HepG2 (cell line): ENCODE results near the gene PKIG.

Experiments
- CBX5 ChIP-seq: sonication (generic); formaldehyde crosslinking; IDR thresholded peaks from 2 replicates; pipeline ENCODE4 v1.4.0; 2020; ENCODE audit warnings: missing genetic modification reagents, borderline replicate concordance
- EZH2 ChIP-seq: conservative IDR thresholded peaks from 2 replicates; pipeline ENCODE4 v1.6.1; 2012; ENCODE audit warnings: mild to moderate bottlenecking, low read depth, low read length, moderate library complexity
- MED1 ChIP-seq: sonication (generic); formaldehyde crosslinking; IDR thresholded peaks from 2 replicates; pipeline ENCODE4 v1.4.0; 2020; ENCODE audit warnings: missing genetic modification reagents
- RFX1 ChIP-seq: fragments of 450-650 bp; IDR thresholded peaks from 2 replicates; pipeline ENCODE4 v1.6.1; 2017
- ZBTB1 ChIP-seq: sonication (generic); formaldehyde crosslinking; IDR thresholded peaks from 2 replicates; pipeline ENCODE4 v1.4.0; 2020; ENCODE audit warnings: missing genetic modification reagents, borderline replicate concordance
- ZNF530 ChIP-seq: sonication (generic); formaldehyde crosslinking; IDR thresholded peaks from 2 replicates; pipeline ENCODE4 v1.5.0; 2020; ENCODE audit warnings: low read depth, mild to moderate bottlenecking, missing genetic modification reagents
- ZNF776 ChIP-seq: sonication (generic); formaldehyde crosslinking; IDR thresholded peaks from 2 replicates; pipeline ENCODE4 v1.4.0; 2020; ENCODE audit warnings: mild to moderate bottlenecking, missing genetic modification reagents
- TF ChIP-seq, protein P1 (sequence below): sonication (generic); formaldehyde crosslinking; IDR thresholded peaks from 2 replicates; pipeline ENCODE4 v1.5.1; 2020; ENCODE audit warnings: missing genetic modification reagents, mild to moderate bottlenecking, borderline replicate concordance
- TF ChIP-seq, protein P2 (sequence below): sonication (generic); formaldehyde crosslinking; IDR thresholded peaks from 2 replicates; pipeline ENCODE4 v1.8.1; 2023; ENCODE audit warnings: mild to moderate bottlenecking, missing genetic modification reagents, borderline replicate concordance
- TF ChIP-seq, protein P3 (sequence below): sonication (generic); formaldehyde crosslinking; IDR thresholded peaks from 2 replicates; pipeline ENCODE4 v1.5.0; 2020; ENCODE audit warnings: mild to moderate bottlenecking, missing genetic modification reagents, moderate library complexity
- TF ChIP-seq, protein P4 (sequence below): sonication (generic); formaldehyde crosslinking; IDR thresholded peaks from 2 replicates; pipeline ENCODE4 v1.8.0; 2023; ENCODE audit warnings: mild to moderate bottlenecking, missing genetic modification reagents

DNA sequence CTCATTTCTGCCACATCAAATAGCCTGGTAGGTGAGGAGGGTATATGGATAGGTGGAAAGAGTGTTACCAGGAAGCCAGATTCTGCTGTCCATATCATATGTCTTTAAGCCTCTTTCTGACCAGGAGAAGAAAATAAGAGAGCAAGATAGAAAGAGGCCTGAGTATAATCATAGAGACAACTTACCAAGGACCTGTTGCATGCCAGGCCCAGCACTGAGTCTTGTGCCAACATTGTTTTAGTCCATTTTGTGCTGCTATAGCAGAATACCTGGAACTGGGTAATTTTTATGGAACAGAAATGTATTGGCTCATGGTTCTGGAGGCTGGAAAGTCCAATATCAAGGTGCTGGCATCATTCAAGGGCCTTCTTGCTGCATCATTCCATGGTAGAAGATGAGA lies 76.4 kb downstream of the PKIG start:
- TF ChIP-seq EZH2 (no peak), ZNF530 (CRISPR knock-in tag) (no peak), ZBTB1 (no peak), CBX5 (no peak), MED1 (no peak), ZNF776 (no peak), RFX1 (no peak)
- TF ChIP-seq, protein P1, sequence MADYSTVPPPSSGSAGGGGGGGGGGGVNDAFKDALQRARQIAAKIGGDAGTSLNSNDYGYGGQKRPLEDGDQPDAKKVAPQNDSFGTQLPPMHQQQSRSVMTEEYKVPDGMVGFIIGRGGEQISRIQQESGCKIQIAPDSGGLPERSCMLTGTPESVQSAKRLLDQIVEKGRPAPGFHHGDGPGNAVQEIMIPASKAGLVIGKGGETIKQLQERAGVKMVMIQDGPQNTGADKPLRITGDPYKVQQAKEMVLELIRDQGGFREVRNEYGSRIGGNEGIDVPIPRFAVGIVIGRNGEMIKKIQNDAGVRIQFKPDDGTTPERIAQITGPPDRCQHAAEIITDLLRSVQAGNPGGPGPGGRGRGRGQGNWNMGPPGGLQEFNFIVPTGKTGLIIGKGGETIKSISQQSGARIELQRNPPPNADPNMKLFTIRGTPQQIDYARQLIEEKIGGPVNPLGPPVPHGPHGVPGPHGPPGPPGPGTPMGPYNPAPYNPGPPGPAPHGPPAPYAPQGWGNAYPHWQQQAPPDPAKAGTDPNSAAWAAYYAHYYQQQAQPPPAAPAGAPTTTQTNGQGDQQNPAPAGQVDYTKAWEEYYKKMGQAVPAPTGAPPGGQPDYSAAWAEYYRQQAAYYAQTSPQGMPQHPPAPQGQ (CRISPR knock-in tag): no peak
- TF ChIP-seq, protein P2, sequence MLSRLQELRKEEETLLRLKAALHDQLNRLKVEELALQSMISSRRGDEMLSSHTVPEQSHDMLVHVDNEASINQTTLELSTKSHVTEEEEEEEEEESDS (CRISPR knock-in tag): no peak
- TF ChIP-seq, protein P3, sequence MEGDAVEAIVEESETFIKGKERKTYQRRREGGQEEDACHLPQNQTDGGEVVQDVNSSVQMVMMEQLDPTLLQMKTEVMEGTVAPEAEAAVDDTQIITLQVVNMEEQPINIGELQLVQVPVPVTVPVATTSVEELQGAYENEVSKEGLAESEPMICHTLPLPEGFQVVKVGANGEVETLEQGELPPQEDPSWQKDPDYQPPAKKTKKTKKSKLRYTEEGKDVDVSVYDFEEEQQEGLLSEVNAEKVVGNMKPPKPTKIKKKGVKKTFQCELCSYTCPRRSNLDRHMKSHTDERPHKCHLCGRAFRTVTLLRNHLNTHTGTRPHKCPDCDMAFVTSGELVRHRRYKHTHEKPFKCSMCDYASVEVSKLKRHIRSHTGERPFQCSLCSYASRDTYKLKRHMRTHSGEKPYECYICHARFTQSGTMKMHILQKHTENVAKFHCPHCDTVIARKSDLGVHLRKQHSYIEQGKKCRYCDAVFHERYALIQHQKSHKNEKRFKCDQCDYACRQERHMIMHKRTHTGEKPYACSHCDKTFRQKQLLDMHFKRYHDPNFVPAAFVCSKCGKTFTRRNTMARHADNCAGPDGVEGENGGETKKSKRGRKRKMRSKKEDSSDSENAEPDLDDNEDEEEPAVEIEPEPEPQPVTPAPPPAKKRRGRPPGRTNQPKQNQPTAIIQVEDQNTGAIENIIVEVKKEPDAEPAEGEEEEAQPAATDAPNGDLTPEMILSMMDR (CRISPR knock-in tag): no peak
- TF ChIP-seq, protein P4, sequence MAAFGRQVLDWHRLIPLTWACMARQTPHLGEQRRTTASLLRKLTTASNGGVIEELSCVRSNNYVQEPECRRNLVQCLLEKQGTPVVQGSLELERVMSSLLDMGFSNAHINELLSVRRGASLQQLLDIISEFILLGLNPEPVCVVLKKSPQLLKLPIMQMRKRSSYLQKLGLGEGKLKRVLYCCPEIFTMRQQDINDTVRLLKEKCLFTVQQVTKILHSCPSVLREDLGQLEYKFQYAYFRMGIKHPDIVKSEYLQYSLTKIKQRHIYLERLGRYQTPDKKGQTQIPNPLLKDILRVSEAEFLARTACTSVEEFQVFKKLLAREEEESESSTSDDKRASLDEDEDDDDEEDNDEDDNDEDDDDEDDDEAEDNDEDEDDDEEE: no peak
